Thymus (tissue), 11 donors: ENCODE results near the gene NPDC1. TPM values are rescaled to one million over a fixed set of nuclear protein-coding genes. Genes with fewer than 3 reads are reported as not detected.

Source experiments
- DNase-seq, 9 donors: peaks; one replicate each; pipeline ENCODE4 v3.0.0-alpha.2; 2013; ENCODE audit warnings: low spot score in 9 of 9, low read depth in 6 of 9, missing footprints in 1 of 9
- H3K27ac ChIP-seq, 2 donors: one replicate each; pipeline ENCODE4 v1.5.1; 2013; ENCODE audit warnings: control low read depth in 1 of 2, low read depth in 1 of 2, low read length in 1 of 2, mild to moderate bottlenecking in 1 of 2, moderate library complexity in 1 of 2
- H3K27me3 ChIP-seq, 2 donors: one replicate each; pipeline ENCODE4 v1.5.1; 2013; ENCODE audit warnings: low read length in 1 of 2; ENCODE audit not compliant: control insufficient read depth in 2 of 2, insufficient read depth in 1 of 2
- H3K36me3 ChIP-seq, 2 donors: one replicate each; pipeline ENCODE4 v1.5.1; 2013; ENCODE audit warnings: low read length in 1 of 2, mild to moderate bottlenecking in 1 of 2, moderate library complexity in 1 of 2; ENCODE audit not compliant: control insufficient read depth in 2 of 2, insufficient read depth in 2 of 2
- H3K4me1 ChIP-seq, 2 donors: one replicate each; pipeline ENCODE4 v1.5.1; 2013; ENCODE audit warnings: low read length in 2 of 2; ENCODE audit not compliant: control insufficient read depth in 2 of 2, insufficient read depth in 2 of 2
- H3K4me3 ChIP-seq, 2 donors: one replicate each; pipeline ENCODE4 v1.5.1; 2013; ENCODE audit warnings: low read length in 2 of 2, control low read depth in 1 of 2, mild to moderate bottlenecking in 1 of 2
- H3K9me3 ChIP-seq, 2 donors: one replicate each; pipeline ENCODE4 v1.5.1; 2013; ENCODE audit warnings: low read length in 1 of 2, mild to moderate bottlenecking in 1 of 2; ENCODE audit not compliant: control insufficient read depth in 2 of 2, insufficient read depth in 1 of 2
- WGBS: extraction: QIAGEN DNeasy Blood & Tissue Kit; methylation state at CpG from one replicate; pipeline ENCODE4 v1.1.7; 2013; 5-methylcytosine and 5-hydroxymethylcytosine counted together
- polyA plus RNA-seq: library from polyadenylated mRNA; stranded (reverse); fragments of 200-250 nt; gene quantifications from one replicate; pipeline ENCODE4 v1.2.3, GENCODE V29; 2013
- total RNA-seq: library from RNA; stranded (reverse); fragments of 120-200 nt; gene quantifications from one replicate; pipeline ENCODE4 v1.2.4, GENCODE V29; 2013
- donor health status: healthy.

Gene NPDC1
- total and polyA plus RNA-seq, 2 donors = 4.8 to 71.1 TPM

GRCh38 chr9:137077010-137077747, 31.2 kb upstream of the NPDC1 start, which contains the start of gene UAP1L1:
Gene UAP1L1 (plus strand): TSS chr9:137077517. CDS start chr9:137077533, 16 bp downstream.
- H3K4me1 ChIP-seq = peaks cover 9 to 13% of the 10 kb centered on the region in 2 donors
- H3K27ac ChIP-seq = peak within 1 kb of the TSS in 1 of 2 donors; percentile 66
- no peaks in the 10 kb centered on the region for H3K36me3 ChIP-seq
- WGBS = 4% methylated on average over 87 of the region's 87 CpGs
- DNase-seq = peak in 1 of 9 donors; percentile 34
- H3K9me3 ChIP-seq = no peaks in the 10 kb centered on the region
- H3K27me3 ChIP-seq = peaks cover 13 to 76% of the 10 kb centered on the region in 2 donors
- H3K4me3 ChIP-seq = peak within 1 kb of the TSS; percentile 24 to 58

GRCh38 chr9:137076636-137077009, 30.6 kb upstream of the NPDC1 start:
- peaks cover 9 to 13% of the 10 kb centered on the region in 2 donors for H3K4me1 ChIP-seq
- no peak for DNase-seq
- H3K27me3 ChIP-seq = peaks cover 13 to 75% of the 10 kb centered on the region in 2 donors
- H3K4me3 ChIP-seq = no peak overlapping the region
- 81% methylated on average over 15 of the region's 15 CpGs for WGBS
- no peaks in the 10 kb centered on the region for H3K36me3 ChIP-seq
- H3K9me3 ChIP-seq = no peaks in the 10 kb centered on the region
- H3K27ac ChIP-seq = no peak overlapping the region

- H3K4me1 ChIP-seq = peaks cover 16 to 24% of the 10 kb centered on the region in 2 donors
- no peaks in the 10 kb centered on the region for H3K9me3 ChIP-seq
- H3K4me3 ChIP-seq = no peak overlapping the region
- no peaks in the 10 kb centered on the region for H3K36me3 ChIP-seq
- H3K27me3 ChIP-seq = peaks cover 13 to 74% of the 10 kb centered on the region in 2 donors
- 94% methylated on average over 12 of the region's 12 CpGs for WGBS
- DNase-seq = no peak
- no peak overlapping the region for H3K27ac ChIP-seq
These were observed 29.3 kb upstream of the NPDC1 start for GRCh38 chr9:137075275-137075775.

GRCh38 chr9:137074657-137075274, 28.8 kb upstream of the NPDC1 start:
- H3K27me3 ChIP-seq = peaks cover 13 to 68% of the 10 kb centered on the region in 2 donors
- H3K4me3 ChIP-seq = no peak overlapping the region
- no peaks in the 10 kb centered on the region for H3K9me3 ChIP-seq
- H3K27ac ChIP-seq = no peak overlapping the region
- H3K4me1 ChIP-seq = peaks cover 20 to 24% of the 10 kb centered on the region in 2 donors
- H3K36me3 ChIP-seq = no peaks in the 10 kb centered on the region
- DNase-seq = no peak
- 93% methylated on average over 12 of the region's 12 CpGs for WGBS

- H3K27ac ChIP-seq = no peak overlapping the region
These were observed 28.0 kb upstream of the NPDC1 start for GRCh38 chr9:137073992-137074399.

GRCh38 chr9:137071282-137071681, 25.3 kb upstream of the NPDC1 start:
- H3K27me3 ChIP-seq = peaks cover 10 to 49% of the 10 kb centered on the region in 2 donors
- DNase-seq = no peak
- WGBS = 89% methylated on average over 2 of the region's 2 CpGs
- H3K9me3 ChIP-seq = no peaks in the 10 kb centered on the region
- H3K4me1 ChIP-seq = peaks cover 24 to 31% of the 10 kb centered on the region in 2 donors
- H3K27ac ChIP-seq = no peak overlapping the region
- H3K4me3 ChIP-seq = peak overlapping the region in 1 of 2 donors; percentile 45
- no peaks in the 10 kb centered on the region for H3K36me3 ChIP-seq

More at GRCh38 chr9:137073992-137074399, 28.0 kb upstream of the NPDC1 start:
- Histone ChIP-seq H3K4me3 (no peak overlapping the region), H3K9me3 (no peaks in the 10 kb centered on the region), H3K4me1 (peaks cover 28 to 31% of the 10 kb centered on the region in 2 donors), H3K36me3 (no peaks in the 10 kb centered on the region), H3K27me3 (peaks cover 21 to 68% of the 10 kb centered on the region in 2 donors)
- 96% methylated on average over 8 of the region's 8 CpGs for WGBS
- DNase-seq = no peak

GRCh38 chr9:137070906-137071275, 24.9 kb upstream of the NPDC1 start:
- Histone ChIP-seq H3K4me1 (peaks cover 24 to 31% of the 10 kb centered on the region in 2 donors), H3K9me3 (no peaks in the 10 kb centered on the region), H3K36me3 (peaks cover 0 to 3% of the 10 kb centered on the region in 2 donors), H3K27ac (no peak overlapping the region), H3K27me3 (peaks cover 10 to 45% of the 10 kb centered on the region in 2 donors), H3K4me3 (peak overlapping the region; percentile 45 to 57)
- WGBS = 28% methylated on average over 6 of the region's 6 CpGs
- DNase-seq = no peak

- Histone ChIP-seq H3K4me3 (peak within 1 kb of the TSS; percentile 45 to 57), H3K4me1 (peaks cover 24 to 31% of the 10 kb centered on the region in 2 donors), H3K9me3 (no peaks in the 10 kb centered on the region), H3K27ac (no peak within 1 kb of the TSS), H3K36me3 (peaks cover 0 to 3% of the 10 kb centered on the region in 2 donors), H3K27me3 (peaks cover 10 to 40% of the 10 kb centered on the region in 2 donors)
- WGBS = under 1% methylated on average over 74 of the region's 74 CpGs
- DNase-seq = peak; percentile 55 to 91 (median 77)
These were observed 24.4 kb upstream of the NPDC1 start, which contains the start of gene SAPCD2 for GRCh38 chr9:137070201-137070905. Gene SAPCD2 (minus strand): TSS chr9:137070557. CDS start chr9:137070460, 97 bp downstream.
